ENCODE data around the gene TIPRL. TPM values are rescaled to one million over a fixed set of nuclear protein-coding genes. Genes with fewer than 3 reads are reported as not detected.

TIPRL gene
- total and polyA plus RNA-seq, 2 of the 8 experiments (the other 6 are each of a cell fraction or from before 2014, with no cell fraction given): 8.1 to 27.4 TPM

DNA sequence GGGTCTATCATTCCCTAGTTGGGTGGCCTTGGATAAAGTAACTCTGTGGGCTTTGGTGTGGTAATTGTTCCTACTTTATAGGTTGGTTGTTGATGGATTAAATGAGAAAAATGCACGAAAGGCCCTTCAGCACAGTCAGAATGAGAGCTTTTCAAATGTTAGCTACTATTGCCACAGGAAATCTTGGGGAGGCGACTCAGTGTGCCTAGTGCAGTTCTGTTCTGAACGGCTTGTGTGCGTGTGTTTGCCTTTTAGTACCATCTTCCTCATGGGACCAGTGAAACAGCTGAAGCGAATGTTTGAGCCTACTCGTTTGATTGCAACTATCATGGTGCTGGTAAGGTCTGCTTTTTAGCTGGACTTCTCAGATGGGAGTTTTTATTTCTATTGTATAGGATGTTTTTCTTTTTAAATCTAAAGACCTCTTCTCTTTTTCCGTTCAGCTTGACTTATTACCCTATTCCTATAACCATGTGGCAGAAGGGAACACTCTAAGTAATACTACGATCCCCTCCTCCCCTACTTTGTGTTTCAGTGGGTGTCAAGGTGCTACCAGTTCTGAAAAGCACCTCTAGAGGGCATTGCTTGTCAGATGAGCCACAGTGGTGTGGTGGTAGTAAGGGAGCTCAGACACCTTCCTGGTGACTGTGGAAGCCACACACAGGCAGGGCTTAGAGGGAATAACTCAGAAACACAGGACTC, 56.2 kb downstream of the TIPRL start (continued):
- TF ChIP-seq JUND (IDR thresholded peaks at IDR 0.05; ENCODE audit: low read length) (no peak), CTBP2 (IDR thresholded peaks at IDR 0.05; ENCODE audit: borderline replicate concordance, insufficient read depth, insufficient read length, low read length) (no peak), HDAC2 (IDR thresholded peaks at IDR 0.05; ENCODE audit: borderline replicate concordance in 1 of 2, low read depth in 2 of 2, low read length in 2 of 2) (no peak), BRCA1 (IDR thresholded peaks at IDR 0.05; ENCODE audit: low read depth, low read length) (no peak), CHD7 (IDR thresholded peaks at IDR 0.05; ENCODE audit: insufficient replicate concordance, low read length) (no peak), BCL11A (IDR thresholded peaks at IDR 0.05; ENCODE audit: low read depth in 2 of 2, low read length in 2 of 2) (no peak), SAP30 (IDR thresholded peaks at IDR 0.05; ENCODE audit: insufficient read depth, insufficient replicate concordance, low read length) (no peak), TAF7 (optimal IDR thresholded peaks at IDR 0.05; ENCODE audit: borderline replicate concordance, low read depth, low read length) (no peak)
- TF ChIP-seq, protein P1, sequence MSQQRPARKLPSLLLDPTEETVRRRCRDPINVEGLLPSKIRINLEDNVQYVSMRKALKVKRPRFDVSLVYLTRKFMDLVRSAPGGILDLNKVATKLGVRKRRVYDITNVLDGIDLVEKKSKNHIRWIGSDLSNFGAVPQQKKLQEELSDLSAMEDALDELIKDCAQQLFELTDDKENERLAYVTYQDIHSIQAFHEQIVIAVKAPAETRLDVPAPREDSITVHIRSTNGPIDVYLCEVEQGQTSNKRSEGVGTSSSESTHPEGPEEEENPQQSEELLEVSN (IDR thresholded peaks at IDR 0.05): no peak
